HG03064 (cell line): ENCODE measurements around the gene FAT3.

Experiments used
- ATAC-seq: cut with Tn5 transposase; IDR thresholded peaks from one replicate; pipeline ENCODE4 v1.9.1; 2021; ENCODE audit warnings: low read depth; ENCODE audit not compliant: unreplicated experiment

The FAT3 gene

DNA sequence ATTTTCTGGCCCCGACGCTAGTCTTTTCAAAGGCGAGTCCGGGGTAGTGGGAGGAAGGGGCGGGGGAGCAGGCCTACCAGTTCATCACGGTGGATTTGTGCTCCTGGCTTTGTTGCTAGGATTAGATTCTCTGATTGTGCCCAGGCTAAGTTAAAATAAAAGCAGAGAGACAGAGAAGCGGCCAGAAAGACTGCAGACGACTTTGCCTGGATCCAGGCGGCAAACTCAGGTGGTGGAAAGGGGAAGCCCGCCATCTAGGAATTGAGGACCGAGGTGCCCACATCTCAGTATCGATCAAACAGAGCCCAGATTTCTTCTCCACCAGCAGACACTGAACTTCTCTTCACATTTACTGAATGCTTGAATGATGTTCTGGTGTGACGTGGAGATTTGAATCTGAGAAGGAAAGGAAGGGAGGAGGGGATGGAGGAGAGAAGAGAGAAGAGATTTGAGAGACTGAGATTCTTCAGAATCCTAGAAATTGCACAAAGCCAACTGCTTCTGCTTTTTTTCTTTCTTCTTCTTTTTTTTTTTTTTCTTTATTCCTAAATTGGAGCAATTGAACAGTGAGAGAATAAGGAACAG is 2.7 kb downstream of the FAT3 start:
- ATAC-seq, result no peak

GRCh38 chr11:92227959-92228935 is 3.6 kb downstream of the FAT3 start:
- ATAC-seq, result no peak

- no peak for ATAC-seq
These were observed 12.2 kb downstream of the FAT3 start for GRCh38 chr11:92236856-92237255.

DNA sequence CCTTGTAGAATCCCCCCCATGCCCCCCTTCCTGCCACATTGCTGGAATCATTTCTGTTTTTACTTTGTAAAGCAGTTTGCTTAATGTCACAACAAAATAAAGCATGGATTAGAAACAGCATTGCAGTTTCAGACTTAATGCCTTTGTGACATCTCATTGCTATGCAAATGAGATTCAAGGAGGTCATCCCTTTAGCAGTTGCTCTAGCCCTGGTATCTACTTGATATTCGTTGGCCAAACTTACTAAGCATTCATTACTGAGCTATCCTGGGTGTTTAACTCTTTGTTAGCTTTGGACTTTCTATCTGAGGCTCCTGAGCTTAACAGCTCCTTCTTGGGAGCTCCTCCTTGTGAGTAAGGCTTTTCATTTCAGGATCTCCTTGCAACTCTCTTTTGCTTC is 16.3 kb downstream of the FAT3 start:
- no peak for ATAC-seq

DNA sequence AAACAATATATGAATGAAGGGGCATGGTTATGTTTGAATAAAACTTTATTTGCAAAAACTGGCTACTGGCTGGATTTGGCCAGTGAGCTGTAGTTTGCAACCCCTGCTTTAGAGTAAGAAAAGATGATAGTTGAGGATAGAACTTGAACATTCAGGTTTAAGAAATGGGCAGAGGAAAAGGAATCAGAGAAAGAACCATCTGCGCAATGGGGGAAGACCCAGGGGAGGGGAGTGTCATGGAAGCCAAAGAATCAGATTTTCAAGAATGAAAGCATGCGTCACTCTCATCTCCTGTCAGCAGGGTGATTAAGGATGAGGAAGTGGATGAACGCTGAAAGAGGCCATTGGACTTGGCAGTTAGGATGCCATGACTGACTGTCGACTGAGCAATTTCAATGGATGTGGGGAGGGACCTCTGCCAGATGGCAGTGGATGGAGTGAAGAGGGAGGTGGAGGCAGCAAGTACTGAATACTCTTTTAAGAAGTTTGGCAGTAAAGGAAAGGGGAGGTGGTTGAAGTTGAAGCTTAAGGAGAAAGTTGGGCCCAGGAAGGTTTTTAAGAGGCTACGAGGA is 21.2 kb downstream of the FAT3 start:
- ATAC-seq, result no peak

DNA sequence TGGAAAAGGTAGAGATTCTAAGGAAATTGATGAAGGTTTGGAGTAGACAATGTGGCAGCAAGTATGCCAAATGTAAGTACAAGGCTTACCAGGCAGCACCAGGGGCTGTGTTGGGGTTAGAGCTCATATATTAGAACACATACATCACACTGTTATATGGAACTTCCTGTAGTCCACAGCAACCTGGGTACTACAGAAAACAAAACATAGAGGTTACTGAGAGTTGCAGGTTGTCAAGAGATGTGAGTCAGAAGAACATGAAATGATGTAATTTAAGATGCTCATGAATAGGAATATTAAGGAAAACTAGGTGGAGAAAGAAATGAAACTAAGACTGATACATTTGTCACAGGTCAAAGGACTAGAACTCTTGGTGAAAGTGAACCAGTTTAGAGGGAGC is 22.0 kb downstream of the FAT3 start:
- ATAC-seq, result no peak

DNA sequence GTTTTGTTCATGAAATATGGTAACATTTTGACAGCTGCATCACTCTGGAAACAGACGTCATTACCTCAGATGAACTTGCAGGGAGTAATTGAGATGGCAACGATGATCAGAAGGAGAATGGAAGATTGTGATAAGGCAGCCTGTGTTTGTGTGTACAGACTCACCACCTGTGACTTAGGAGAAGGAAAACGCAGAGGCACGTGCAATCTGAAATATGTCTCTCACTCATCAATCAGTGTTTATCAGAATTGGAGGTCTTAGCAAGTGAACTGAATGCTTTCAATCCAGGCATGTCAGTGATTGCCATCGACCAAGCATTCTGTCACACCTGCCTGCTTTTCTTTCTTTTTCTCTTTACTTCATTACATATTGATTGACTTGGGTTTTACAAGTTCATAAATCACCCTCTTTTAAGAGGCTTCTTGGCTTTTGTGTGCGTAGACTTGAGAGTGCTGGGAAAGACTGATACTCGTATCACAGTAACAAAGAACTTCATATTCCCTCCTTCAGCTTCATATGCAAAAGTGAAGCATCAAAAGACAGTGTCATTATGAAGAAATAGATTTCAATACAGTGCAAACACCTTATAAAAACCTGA is 24.6 kb downstream of the FAT3 start:
- ATAC-seq, result no peak

DNA sequence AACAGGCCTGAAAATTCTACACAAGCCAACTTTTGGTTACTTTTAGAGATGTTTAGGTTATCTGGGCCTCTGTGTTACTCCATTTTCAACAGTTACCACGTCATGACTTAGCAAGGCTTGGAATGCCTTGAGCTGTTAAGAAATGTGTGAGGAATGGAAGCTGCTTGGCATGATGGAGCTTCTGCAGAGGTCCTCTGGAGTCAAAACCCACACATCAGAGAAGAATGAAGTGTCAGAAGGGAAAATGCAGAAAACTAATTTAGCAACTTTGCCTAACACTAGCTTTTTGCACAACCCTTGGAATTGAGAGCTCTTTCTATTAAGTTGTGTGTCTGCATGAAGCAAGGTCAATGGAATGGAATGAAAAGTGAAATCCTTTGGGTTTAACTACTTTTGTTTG is 27.4 kb downstream of the FAT3 start:
- no peak for ATAC-seq

DNA sequence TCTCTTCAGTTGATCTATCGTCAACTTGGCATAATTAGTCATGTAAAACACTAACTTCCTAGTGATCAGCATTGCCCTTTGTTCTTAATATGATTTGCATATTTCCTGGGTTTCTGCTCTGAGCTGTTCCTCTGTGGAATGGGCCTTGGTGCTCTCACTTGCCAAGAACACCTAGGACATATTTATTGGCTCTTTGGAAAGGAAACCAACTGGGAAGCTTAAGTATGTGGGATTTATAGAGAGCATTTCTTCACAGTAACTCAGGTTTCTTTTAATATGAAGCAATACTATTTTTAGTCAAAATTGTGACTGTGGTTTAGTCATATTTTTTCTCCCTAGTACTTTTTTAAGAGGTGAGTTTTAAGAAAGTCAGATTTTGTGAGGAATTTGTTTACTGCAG is 28.8 kb downstream of the FAT3 start:
- ATAC-seq, result no peak

GRCh38 chr11:92253945-92254344 is 29.3 kb downstream of the FAT3 start:
- no peak for ATAC-seq

DNA sequence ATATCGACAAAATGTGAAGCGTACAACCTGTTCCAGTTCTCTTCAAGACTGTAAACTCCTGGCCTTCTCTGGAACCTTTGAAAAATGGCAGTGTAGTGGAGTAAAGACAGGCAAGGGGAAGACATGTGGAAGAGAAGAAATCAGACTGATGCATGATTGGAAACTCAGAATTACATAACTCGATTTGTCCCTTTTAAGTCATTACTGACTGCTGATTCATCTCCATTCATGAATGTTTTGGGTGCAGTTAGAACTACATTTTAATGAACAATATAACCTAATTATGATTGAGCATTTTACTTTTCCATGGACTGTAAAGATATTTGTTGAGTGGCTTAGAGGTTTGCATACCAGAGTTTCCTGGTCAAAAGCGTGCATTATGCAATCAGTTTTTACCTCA is 32.9 kb downstream of the FAT3 start:
- no peak for ATAC-seq

DNA sequence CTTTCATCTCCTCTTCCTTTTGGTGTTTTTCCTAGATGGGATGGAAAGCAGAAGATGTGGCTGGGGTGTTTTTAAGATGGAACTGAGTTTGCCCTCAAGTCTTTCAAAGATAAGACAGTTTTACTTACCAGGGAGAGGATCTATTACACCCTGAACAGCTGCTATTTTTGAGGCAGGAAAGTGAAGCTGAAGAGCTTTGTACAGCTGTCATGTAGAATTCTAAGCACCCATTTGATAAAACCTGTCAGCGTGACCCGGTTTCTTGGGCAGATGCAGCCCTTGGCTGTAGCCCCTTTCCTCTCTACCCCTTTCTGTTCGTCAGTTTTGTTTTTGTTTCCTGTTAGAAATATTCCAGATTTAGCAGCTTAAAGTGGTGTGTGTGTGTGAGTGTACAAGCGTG is 35.2 kb downstream of the FAT3 start:
- no peak for ATAC-seq

DNA sequence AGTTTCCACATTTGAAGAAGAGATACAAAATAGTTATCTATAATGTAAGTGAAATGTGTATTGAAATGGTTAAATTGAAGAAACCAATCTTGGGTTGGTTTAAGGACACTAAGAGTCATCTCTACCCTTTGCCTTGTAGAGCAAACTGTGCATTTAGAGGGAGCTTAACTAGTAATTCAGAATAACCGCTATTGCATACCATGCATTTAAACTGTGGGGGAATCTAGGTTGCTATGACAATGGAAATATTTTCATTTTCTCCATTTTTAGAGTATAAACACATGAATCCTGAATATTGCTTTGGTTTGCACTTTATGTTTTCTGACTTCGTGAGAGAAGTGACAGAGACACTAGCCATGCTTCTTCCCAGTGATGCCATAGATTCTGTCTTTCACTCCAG is 39.7 kb downstream of the FAT3 start:
- ATAC-seq, result no peak

GRCh38 chr11:92266806-92267205 is 42.2 kb downstream of the FAT3 start:
- no peak for ATAC-seq

GRCh38 chr11:92267278-92267677 is 42.7 kb downstream of the FAT3 start:
- no peak for ATAC-seq

GRCh38 chr11:92267968-92268367 is 43.4 kb downstream of the FAT3 start:
- ATAC-seq, result no peak

- ATAC-seq, result no peak
These were observed 43.9 kb downstream of the FAT3 start for GRCh38 chr11:92268546-92268945.

DNA sequence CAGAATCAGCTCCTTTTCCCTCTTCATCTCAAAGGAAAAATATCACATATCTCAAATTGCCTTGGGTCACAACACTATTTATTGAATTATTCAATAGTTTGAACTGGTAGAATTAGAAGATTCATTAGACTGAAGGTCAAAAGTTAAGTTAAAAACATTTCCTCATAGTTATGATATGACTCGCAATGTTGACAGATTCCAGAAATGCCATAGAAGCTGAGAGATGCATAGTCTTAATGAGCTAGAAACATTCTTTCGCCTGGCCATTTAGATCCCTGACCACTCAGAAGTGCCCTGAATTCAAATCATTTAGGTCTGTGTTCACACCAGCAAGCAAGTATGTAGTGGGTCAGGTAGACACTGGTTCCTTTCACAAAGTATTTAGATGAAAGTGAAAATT is 44.4 kb downstream of the FAT3 start:
- no peak for ATAC-seq

GRCh38 chr11:92269841-92270240 is 45.2 kb downstream of the FAT3 start:
- no peak for ATAC-seq

GRCh38 chr11:92272651-92273050 is 48.0 kb downstream of the FAT3 start:
- ATAC-seq, result no peak
